SK-N-SH (cell line): Measurements from ENCODE around the gene ITIH6. TPM values are rescaled to one million over a fixed set of nuclear protein-coding genes. Genes with fewer than 3 reads are reported as not detected.
"Not testable (repeated sequence)": the region's sequence is repeated elsewhere in the genome, so short reads cannot be mapped to it uniquely, and the experiment has no call there.

ENCODE experiments used
- CTCF ChIA-PET: fragments of 300-600, 350-600 bp; formaldehyde crosslinking; extraction: SDS; loops from one replicate; lab custom pipeline; 2021; lab: Yijun Ruan, JAX
- POLR2A ChIA-PET: fragments of 350-600 bp; sonication (Branson Sonifier 250); formaldehyde crosslinking; extraction: SDS; loops from one replicate; lab custom pipeline; 2020; ENCODE audit warnings: antibody characterized with exemption, inconsistent platforms; lab: Yijun Ruan, JAX
- DNase-seq: peaks from one replicate; pipeline ENCODE4 v3.0.0; 2012
- H2AFZ ChIP-seq: fragments of 200-600 bp; sonication (generic); 2 replicates; pipeline ENCODE4 v1.8.1; 2016; ENCODE audit warnings: antibody characterized with exemption, mild to moderate bottlenecking, low read depth
- H3F3A ChIP-seq: fragments of 200-600 bp; sonication (generic); replicated peaks from 2 replicates; pipeline ENCODE3; 2016; ENCODE audit warnings: antibody characterized with exemption, mild to moderate bottlenecking; ENCODE audit not compliant: insufficient read depth
- H3K27ac ChIP-seq, 2 experiments: fragments of 200-500 bp in 1 of 2; fragments of 200-600 bp in 1 of 2; sonication (Bioruptor generic) in 1 of 2; sonication (generic), shearing (Covaris generic) in 1 of 2; 2 replicates each; pipeline versions ENCODE4 v1.5.1 to v1.6.1; 2014 to 2016; ENCODE audit warnings: low read depth in 2 of 2, inconsistent platforms in 1 of 2, low read length in 1 of 2, mild to moderate bottlenecking in 1 of 2, mixed read lengths in 1 of 2
- H3K27me3 ChIP-seq: fragments of 200-600 bp; sonication (generic), shearing (Covaris generic); 2 replicates; pipeline ENCODE4 v1.6.1; 2016; ENCODE audit warnings: mixed run types; ENCODE audit not compliant: insufficient read depth
- H3K36me3 ChIP-seq, 2 experiments: fragments of 200-500 bp in 1 of 2; fragments of 200-600 bp in 1 of 2; sonication (Bioruptor generic) in 1 of 2; sonication (generic) in 1 of 2; replicated peaks in 1 of 2; 2 replicates each; pipeline versions ENCODE3 to v1.5.1; 2014 to 2016; ENCODE audit warnings: low read length in 1 of 2, mild to moderate bottlenecking in 1 of 2; ENCODE audit not compliant: insufficient read depth in 2 of 2, control insufficient read depth in 1 of 2
- H3K4me1 ChIP-seq, 2 experiments: fragments of 200-500 bp in 1 of 2; fragments of 200-600 bp in 1 of 2; sonication (Bioruptor generic) in 1 of 2; sonication (generic), shearing (Covaris generic) in 1 of 2; 2 replicates each; pipeline versions ENCODE4 v1.5.1 to v1.6.1; 2014 to 2016; ENCODE audit warnings: low read depth in 1 of 2, low read length in 1 of 2, mixed run types in 1 of 2; ENCODE audit not compliant: insufficient read depth in 2 of 2, control insufficient read depth in 1 of 2
- H3K4me2 ChIP-seq: fragments of 200-600 bp; sonication (generic), shearing (Covaris generic); 2 replicates; pipeline ENCODE4 v1.6.1; 2017; ENCODE audit warnings: mixed run types
- H3K4me3 ChIP-seq, 2 experiments: fragments of 200-500 bp in 1 of 2; fragments of 200-600 bp in 1 of 2; sonication (Bioruptor generic) in 1 of 2; sonication (generic), shearing (Covaris generic) in 1 of 2; 2 replicates each; pipeline versions ENCODE4 v1.5.1 to v1.8.1; 2014 to 2016; ENCODE audit warnings: low read depth in 2 of 2, inconsistent platforms in 1 of 2, low read length in 1 of 2, mild to moderate bottlenecking in 1 of 2, mixed read lengths in 1 of 2, moderate library complexity in 1 of 2
- H3K79me2 ChIP-seq: fragments of 200-600 bp; sonication (generic); 2 replicates; pipeline ENCODE4 v1.8.1; 2017; ENCODE audit warnings: mild to moderate bottlenecking; ENCODE audit not compliant: insufficient read depth
- H3K9ac ChIP-seq: fragments of 200-600 bp; sonication (generic); 2 replicates; pipeline ENCODE4 v1.6.1; 2017; ENCODE audit warnings: mixed run types
- H3K9me2 ChIP-seq: fragments of 200-600 bp; sonication (generic); 2 replicates; pipeline ENCODE4 v1.6.1; 2017; ENCODE audit warnings: mixed run types
- H3K9me3 ChIP-seq: fragments of 200-600 bp; sonication (generic); 2 replicates; pipeline ENCODE4 v1.6.1; 2017; ENCODE audit warnings: mixed run types, mild to moderate bottlenecking, moderate library complexity
- H4K20me1 ChIP-seq: fragments of 200-600 bp; sonication (generic); 2 replicates; pipeline ENCODE4 v1.6.1; 2017; ENCODE audit warnings: mild to moderate bottlenecking, mixed run types; ENCODE audit not compliant: insufficient read depth
- CHD2 ChIP-seq: fragments of 150-350 bp; IDR thresholded peaks from 2 replicates; pipeline ENCODE4 v1.6.1; 2018; ENCODE audit warnings: low read length; ENCODE audit not compliant: partially characterized antibody
- CTCF ChIP-seq: fragments of 200-600 bp; sonication (generic); IDR thresholded peaks from 2 replicates; pipeline ENCODE4 v1.6.1; 2017; ENCODE audit warnings: antibody characterized with exemption, mild to moderate bottlenecking, moderate library complexity
- ELF1 ChIP-seq: IDR thresholded peaks from 2 replicates; pipeline ENCODE4 v1.4.0; 2012
- FOXJ3 ChIP-seq: sonication (generic); formaldehyde crosslinking; IDR thresholded peaks from 2 replicates; pipeline ENCODE4 v1.5.1; 2020; ENCODE audit warnings: mild to moderate bottlenecking, missing genetic modification reagents
- JUND ChIP-seq: IDR thresholded peaks from 2 replicates; pipeline ENCODE4 v1.4.0; 2012
- MAX ChIP-seq: IDR thresholded peaks from 2 replicates; pipeline ENCODE4 v1.4.0; 2012; ENCODE audit warnings: low read depth
- MEF2A ChIP-seq: IDR thresholded peaks from 2 replicates; pipeline ENCODE4 v1.4.0; 2012; ENCODE audit warnings: low read depth, borderline replicate concordance
- MXI1 ChIP-seq: IDR thresholded peaks from 2 replicates; pipeline ENCODE4 v1.6.1; 2012; ENCODE audit warnings: mild to moderate bottlenecking, low read depth, low read length, improper control_type of control experiment
- NFIC ChIP-seq: IDR thresholded peaks from 2 replicates; pipeline ENCODE4 v1.4.0; 2012; ENCODE audit warnings: borderline replicate concordance
- RCOR1 ChIP-seq: fragments of 150-350 bp; IDR thresholded peaks from 2 replicates; pipeline ENCODE4 v1.6.1; 2017; ENCODE audit warnings: antibody characterized with exemption, low read length
- SIN3A ChIP-seq: IDR thresholded peaks from 2 replicates; pipeline ENCODE4 v1.6.1; 2012; ENCODE audit warnings: low read depth, mild to moderate bottlenecking, low read length, moderate library complexity, borderline replicate concordance
- TAF1 ChIP-seq: IDR thresholded peaks from 2 replicates; pipeline ENCODE4 v1.6.1; 2012; ENCODE audit warnings: low read depth, mild to moderate bottlenecking, low read length, moderate library complexity, borderline replicate concordance
- WGBS: methylation state at CpG from one replicate; pipeline ENCODE4 v1.1.6; 2017; ENCODE audit warnings: low lambda C conversion rate; 5-methylcytosine and 5-hydroxymethylcytosine counted together
- polyA plus RNA-seq, 3 experiments: library from polyadenylated mRNA; depleted of rRNA; stranded (reverse); fragments of >200 nt; gene quantifications; 2 replicates each; pipeline ENCODE4 v1.2.3, GENCODE V29; 2012

The ITIH6 gene
- polyA plus RNA-seq, 1 of the 3 experiments (the other 2 are of a cell fraction), result not detected

GRCh38 chrX:54746928-54747327 lies 51.1 kb downstream of the ITIH6 start:
- no peak for TF ChIP-seq FOXJ3 (CRISPR knock-in tag)
- Histone ChIP-seq H4K20me1 (no peaks in the 10 kb centered on the region), H3K4me2 (no peak overlapping the region), H3K27ac (peak overlapping the region in 1 of 2 experiments; percentile 74; a peak in 2 of 4 replicates), H3K79me2 (no peaks in the 10 kb centered on the region), H3K4me3 (no peak overlapping the region), H3K9me2 (no peaks in the 10 kb centered on the region), H3K9me3 (no peaks in the 10 kb centered on the region), H3K27me3 (no peaks in the 10 kb centered on the region; the same call in none of the 2 replicates), H3F3A (no peaks in the 10 kb centered on the region), H3K36me3 (no peaks in the 10 kb centered on the region), H2AFZ (no peak overlapping the region), H3K9ac (no peak overlapping the region), H3K4me1 (peaks cover 0 to 21% of the 10 kb centered on the region in 2 experiments; a peak in 1 of 4 replicates)
- POLR2A ChIA-PET, result no interaction called here
- DNase-seq, result no peak
- 32% methylated on average over 2 of the region's 2 CpGs for WGBS
- CTCF ChIA-PET, result no interaction called here

GRCh38 chrX:54745676-54746075 lies 52.4 kb downstream of the ITIH6 start:
- 5% methylated on average over 2 of the region's 2 CpGs for WGBS
- ChIA-PET CTCF (no interaction called here), POLR2A (no interaction called here)
- no peaks in the 10 kb centered on the region for H3K9me3 ChIP-seq
- H3K36me3 ChIP-seq, result no peaks in the 10 kb centered on the region
- no peak overlapping the region for H3K27ac ChIP-seq
- H3K4me1 ChIP-seq, result peaks cover 0 to 21% of the 10 kb centered on the region in 2 experiments; a peak in 1 of 4 replicates
- no peaks in the 10 kb centered on the region for H3F3A ChIP-seq
- H2AFZ ChIP-seq, result no peak overlapping the region
- DNase-seq, result no peak
- H3K4me2 ChIP-seq, result no peak overlapping the region
- no peak overlapping the region for H3K4me3 ChIP-seq
- no peak overlapping the region for H3K9ac ChIP-seq
- TF ChIP-seq FOXJ3 (CRISPR knock-in tag), result no peak
- TF ChIP-seq MEF2A, result no peak
- TF ChIP-seq RCOR1, result no peak
- TF ChIP-seq NFIC, result no peak
- no peak for TF ChIP-seq CTCF
- TF ChIP-seq ELF1, result no peak
- no peak for TF ChIP-seq SIN3A
- TF ChIP-seq TAF1, result no peak
- no peak for TF ChIP-seq MAX
- TF ChIP-seq MXI1, result no peak
- TF ChIP-seq JUND, result no peak
- no peak for TF ChIP-seq CHD2
- no peaks in the 10 kb centered on the region for H3K79me2 ChIP-seq
- no peaks in the 10 kb centered on the region; the same call in none of the 2 replicates for H3K27me3 ChIP-seq
- no peaks in the 10 kb centered on the region for H3K9me2 ChIP-seq
- no peaks in the 10 kb centered on the region for H4K20me1 ChIP-seq

- H3K27ac ChIP-seq, H3K79me2 ChIP-seq, H3F3A ChIP-seq, H3K4me1 ChIP-seq, H2AFZ ChIP-seq, H3K9ac ChIP-seq, H3K9me3 ChIP-seq, H3K27me3 ChIP-seq, H3K9me2 ChIP-seq, CTCF ChIA-PET, DNase-seq, H3K4me3 ChIP-seq, POLR2A ChIA-PET, H3K4me2 ChIP-seq, H3K36me3 ChIP-seq, H4K20me1 ChIP-seq: not testable (repeated sequence)
- WGBS, result 16% methylated on average over 5 of the region's 6 CpGs
Observed at GRCh38 chrX:54738567-54738966, 59.5 kb downstream of the ITIH6 start.

- H3F3A ChIP-seq, H2AFZ ChIP-seq, H3K79me2 ChIP-seq, H3K4me1 ChIP-seq, H3K36me3 ChIP-seq, CTCF ChIA-PET, H3K27ac ChIP-seq, H3K27me3 ChIP-seq, DNase-seq, H3K9me3 ChIP-seq, H3K4me2 ChIP-seq, H4K20me1 ChIP-seq, H3K9ac ChIP-seq, H3K4me3 ChIP-seq, H3K9me2 ChIP-seq, POLR2A ChIA-PET: not testable (repeated sequence)
- 32% methylated on average over 2 of the region's 36 CpGs for WGBS
Observed at GRCh38 chrX:54736298-54736942, 61.6 kb downstream of the ITIH6 start.
